Gastroesophageal sphincter (tissue), 3 donors: ENCODE results near the gene ZBED4.

Source experiments
- CTCF ChIP-seq, 4 experiments: fragments of 200-600 bp in 2 of 4; fragments of 450-650 bp in 2 of 4; sonication (generic) in 1 of 4; IDR thresholded peaks; one replicate each; pipeline ENCODE4 v1.5.1; 2017 to 2019; ENCODE audit warnings: antibody characterized with exemption in 4 of 4, mild to moderate bottlenecking in 2 of 4, moderate library complexity in 2 of 4
- EP300 ChIP-seq: sonication (generic); formaldehyde crosslinking; IDR thresholded peaks from one replicate; pipeline ENCODE4 v1.6.1; 2017; ENCODE audit warnings: antibody characterized with exemption, mild to moderate bottlenecking
- POLR2A ChIP-seq, 2 donors: fragments of 450-650 bp; IDR thresholded peaks; one replicate each; pipeline ENCODE4 v1.6.1; 2017; ENCODE audit warnings: antibody characterized with exemption in 2 of 2, mild to moderate bottlenecking in 2 of 2, moderate library complexity in 1 of 2
- POLR2AphosphoS5 ChIP-seq: sonication (generic); formaldehyde crosslinking; IDR thresholded peaks from one replicate; pipeline ENCODE4 v1.6.1; 2017; ENCODE audit warnings: antibody characterized with exemption

- no peak for TF ChIP-seq CTCF (IDR thresholded peaks at IDR 0.05)
- TF ChIP-seq POLR2A (IDR thresholded peaks at IDR 0.05) = no peak
- TF ChIP-seq POLR2AphosphoS5 = no peak
- TF ChIP-seq EP300 = no peak
Observed at GRCh38 chr22:49815641-49816091, 38.0 kb upstream of the ZBED4 start.
